ENCODE measurements around the gene TSKU.

DNA sequence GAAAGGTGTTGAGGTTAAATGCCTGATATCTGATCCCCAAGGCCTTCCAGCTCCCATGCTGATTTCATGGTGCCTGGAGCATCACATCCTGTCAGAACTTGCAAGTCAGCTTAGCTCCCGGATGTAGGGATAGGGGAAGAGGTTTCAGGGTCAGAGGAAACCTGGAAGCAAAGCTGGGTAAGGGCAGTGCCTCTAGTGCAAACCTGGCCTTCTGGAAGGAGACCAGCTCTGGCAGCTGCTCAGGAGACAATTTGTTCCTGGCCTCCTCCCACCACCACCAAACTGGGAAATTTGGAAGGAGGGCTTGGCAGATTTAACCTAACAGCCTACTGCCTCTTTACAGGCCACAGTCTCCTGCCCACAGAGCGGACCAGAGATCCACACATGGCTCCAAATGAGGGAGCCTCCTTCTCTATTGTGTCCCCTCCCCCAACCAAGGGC lies 9.2 kb upstream of the TSKU start:
- TF ChIP-seq, protein P1, sequence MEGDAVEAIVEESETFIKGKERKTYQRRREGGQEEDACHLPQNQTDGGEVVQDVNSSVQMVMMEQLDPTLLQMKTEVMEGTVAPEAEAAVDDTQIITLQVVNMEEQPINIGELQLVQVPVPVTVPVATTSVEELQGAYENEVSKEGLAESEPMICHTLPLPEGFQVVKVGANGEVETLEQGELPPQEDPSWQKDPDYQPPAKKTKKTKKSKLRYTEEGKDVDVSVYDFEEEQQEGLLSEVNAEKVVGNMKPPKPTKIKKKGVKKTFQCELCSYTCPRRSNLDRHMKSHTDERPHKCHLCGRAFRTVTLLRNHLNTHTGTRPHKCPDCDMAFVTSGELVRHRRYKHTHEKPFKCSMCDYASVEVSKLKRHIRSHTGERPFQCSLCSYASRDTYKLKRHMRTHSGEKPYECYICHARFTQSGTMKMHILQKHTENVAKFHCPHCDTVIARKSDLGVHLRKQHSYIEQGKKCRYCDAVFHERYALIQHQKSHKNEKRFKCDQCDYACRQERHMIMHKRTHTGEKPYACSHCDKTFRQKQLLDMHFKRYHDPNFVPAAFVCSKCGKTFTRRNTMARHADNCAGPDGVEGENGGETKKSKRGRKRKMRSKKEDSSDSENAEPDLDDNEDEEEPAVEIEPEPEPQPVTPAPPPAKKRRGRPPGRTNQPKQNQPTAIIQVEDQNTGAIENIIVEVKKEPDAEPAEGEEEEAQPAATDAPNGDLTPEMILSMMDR (IDR thresholded peaks at IDR 0.05): no peak
- no peak for TF ChIP-seq POLR2A (IDR thresholded peaks at IDR 0.05; ENCODE audit: low read depth)
- TF ChIP-seq EP300 (IDR thresholded peaks at IDR 0.05): no peak
